HEK293 (cell line): ENCODE results near the gene STK32C.

Experiments used
- CTCF ChIA-PET: fragments of 350-600 bp; formaldehyde crosslinking; extraction: SDS; loops from one replicate; lab custom pipeline; 2021; ENCODE audit warnings: antibody characterized with exemption; lab: Yijun Ruan, JAX
- POLR2A ChIA-PET: fragments of 300-600 bp; formaldehyde crosslinking; extraction: SDS; loops from one replicate; lab custom pipeline; 2020; ENCODE audit warnings: antibody characterized with exemption, inconsistent platforms; lab: Yijun Ruan, JAX
- H3K27ac ChIP-seq: fragments of 200-500 bp; sonication (Bioruptor generic); 2 replicates; pipeline ENCODE4 v1.5.1; 2014; ENCODE audit warnings: low read depth, low read length, control low read depth, inconsistent platforms; ENCODE audit errors: extremely low read depth
- H3K36me3 ChIP-seq, 2 experiments: fragments of 200-500 bp in 1 of 2; sonication (Bioruptor generic) in 1 of 2; 1 replicate in 1 of 2; 2 replicates in 1 of 2; pipeline ENCODE4 v1.5.1; 2014 to 2017; ENCODE audit warnings: inconsistent platforms in 2 of 2, low read length in 2 of 2; ENCODE audit not compliant: control insufficient read depth in 2 of 2, insufficient read depth in 1 of 2
- H3K4me1 ChIP-seq: fragments of 200-500 bp; sonication (Bioruptor generic); 2 replicates; pipeline ENCODE4 v1.5.1; 2014; ENCODE audit warnings: mild to moderate bottlenecking, low read length, inconsistent platforms; ENCODE audit not compliant: control insufficient read depth, insufficient read depth
- H3K4me3 ChIP-seq: 2 replicates; pipeline ENCODE4 v1.5.1; 2011; ENCODE audit warnings: low read depth, mild to moderate bottlenecking, control low read depth, low read length, moderate library complexity
- H3K9me3 ChIP-seq: fragments of 200-500 bp; sonication (Bioruptor generic); 2 replicates; pipeline ENCODE4 v1.5.1; 2014; ENCODE audit warnings: low read depth, low read length, inconsistent platforms; ENCODE audit not compliant: control insufficient read depth, insufficient read depth
- BCL11B ChIP-seq: fragments of 450-650 bp; formaldehyde crosslinking; IDR thresholded peaks from 2 replicates; pipeline ENCODE4 v1.5.1; 2016; ENCODE audit warnings: low read depth, missing biosample characterization, missing genetic modification characterization
- KLF1 ChIP-seq: fragments of 450-650 bp; formaldehyde crosslinking; IDR thresholded peaks from 2 replicates; pipeline ENCODE4 v1.5.1; 2016; ENCODE audit warnings: missing biosample characterization, missing genetic modification characterization
- KLF10 ChIP-seq: fragments of 450-650 bp; IDR thresholded peaks from 2 replicates; pipeline ENCODE4 v1.5.1; 2018; ENCODE audit warnings: missing biosample characterization, mild to moderate bottlenecking, missing genetic modification characterization
- PRDM1 ChIP-seq: fragments of 450-650 bp; formaldehyde crosslinking; IDR thresholded peaks from 2 replicates; pipeline ENCODE4; 2016; ENCODE audit warnings: missing biosample characterization, missing genetic modification characterization
- TRIM28 ChIP-seq: IDR thresholded peaks from 2 replicates; pipeline ENCODE4 v1.6.1; 2011; ENCODE audit warnings: low read length, control low read depth, borderline replicate concordance
- ZIC2 ChIP-seq: fragments of 450-650 bp; formaldehyde crosslinking; IDR thresholded peaks from 2 replicates; pipeline ENCODE4 v1.5.1; 2016; ENCODE audit warnings: missing biosample characterization, missing genetic modification characterization
- ZNF184 ChIP-seq: fragments of 450-650 bp; IDR thresholded peaks from 2 replicates; pipeline ENCODE4 v1.5.1; 2018; ENCODE audit warnings: missing biosample characterization, mild to moderate bottlenecking, missing genetic modification characterization
- ZNF214 ChIP-seq: fragments of 450-650 bp; formaldehyde crosslinking; IDR thresholded peaks from 2 replicates; pipeline ENCODE4 v1.5.1; 2017; ENCODE audit warnings: missing biosample characterization, mild to moderate bottlenecking, missing genetic modification characterization, borderline replicate concordance
- ZNF302 ChIP-seq: fragments of 450-650 bp; formaldehyde crosslinking; IDR thresholded peaks from 2 replicates; pipeline ENCODE4 v1.5.1; 2016; ENCODE audit warnings: missing biosample characterization, missing genetic modification characterization, low read depth
- ZNF37A ChIP-seq: fragments of 450-650 bp; IDR thresholded peaks from 2 replicates; pipeline ENCODE4 v1.5.1; 2018; ENCODE audit warnings: missing biosample characterization, missing genetic modification characterization
- ZNF416 ChIP-seq: fragments of 450-650 bp; formaldehyde crosslinking; IDR thresholded peaks from 2 replicates; pipeline ENCODE4 v1.5.1; 2016; ENCODE audit warnings: missing biosample characterization, missing genetic modification characterization
- ZNF555 ChIP-seq: fragments of 450-650 bp; formaldehyde crosslinking; conservative IDR thresholded peaks from 2 replicates; pipeline ENCODE4 v1.5.1; 2017; ENCODE audit warnings: missing biosample characterization, mild to moderate bottlenecking, missing genetic modification characterization, inconsistent platforms
- ZNF596 ChIP-seq: fragments of 450-650 bp; IDR thresholded peaks from 2 replicates; pipeline ENCODE4 v1.5.0; 2018; ENCODE audit warnings: missing biosample characterization, mild to moderate bottlenecking, missing genetic modification characterization, moderate library complexity
- ZNF600 ChIP-seq: fragments of 450-650 bp; formaldehyde crosslinking; IDR thresholded peaks from 2 replicates; pipeline ENCODE4 v1.5.1; 2016; ENCODE audit warnings: missing biosample characterization, missing genetic modification characterization
- ZNF654 ChIP-seq: fragments of 450-650 bp; formaldehyde crosslinking; IDR thresholded peaks from 2 replicates; pipeline ENCODE4 v1.5.1; 2016; ENCODE audit warnings: low read depth, missing biosample characterization, missing genetic modification characterization
- TF ChIP-seq, protein P1 (sequence below): fragments of 450-650 bp; formaldehyde crosslinking; IDR thresholded peaks from 2 replicates; pipeline ENCODE4 v1.5.1; 2016; ENCODE audit warnings: missing biosample characterization, missing genetic modification characterization

Gene STK32C

DNA sequence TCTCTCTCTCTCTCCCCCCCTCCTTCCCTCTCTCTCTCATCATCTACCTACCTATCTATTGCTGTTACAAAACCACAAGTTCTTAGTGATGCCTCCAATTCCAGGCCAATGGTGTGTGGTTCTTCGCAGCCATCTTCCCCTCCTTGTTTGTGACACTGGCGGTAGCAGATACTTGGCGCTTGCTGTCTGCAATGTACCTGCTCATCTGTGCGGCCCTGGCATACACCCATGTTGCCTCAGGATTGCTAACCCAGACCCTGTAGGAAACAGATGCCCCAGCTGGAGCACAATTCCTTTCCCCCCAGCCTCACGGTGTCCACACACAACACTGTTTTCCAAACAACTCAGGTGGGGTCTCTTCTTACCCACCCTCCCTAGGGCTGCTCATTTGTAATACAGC lies 134.6 kb downstream of the STK32C start:
- Histone ChIP-seq H3K4me3 (no peak overlapping the region), H3K9me3 (no peaks in the 10 kb centered on the region), H3K27ac (no peak overlapping the region), H3K36me3 (no peaks in the 10 kb centered on the region), H3K4me1 (no peaks in the 10 kb centered on the region)
- POLR2A ChIA-PET: no interaction called here
- CTCF ChIA-PET: no interaction called here
- no peak for TF ChIP-seq ZNF555 (tag by site-specific recombination)
- TF ChIP-seq, protein P1, sequence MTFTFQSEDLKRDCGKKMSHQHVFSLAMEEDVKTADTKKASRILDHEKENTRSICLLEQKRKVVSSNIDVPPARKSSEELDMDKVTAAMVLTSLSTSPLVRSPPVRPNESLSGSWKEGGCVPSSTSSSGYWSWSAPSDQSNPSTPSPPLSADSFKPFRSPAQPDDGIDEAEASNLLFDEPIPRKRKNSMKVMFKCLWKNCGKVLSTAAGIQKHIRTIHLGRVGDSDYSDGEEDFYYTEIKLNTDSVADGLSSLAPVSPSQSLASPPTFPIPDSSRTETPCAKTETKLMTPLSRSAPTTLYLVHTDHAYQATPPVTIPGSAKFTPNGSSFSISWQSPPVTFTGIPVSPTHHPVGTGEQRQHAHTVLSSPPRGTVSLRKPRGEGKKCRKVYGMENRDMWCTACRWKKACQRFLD (tag by site-specific recombination): no peak
- TF ChIP-seq ZIC2 (tag by site-specific recombination): no peak
- no peak for TF ChIP-seq KLF10

DNA sequence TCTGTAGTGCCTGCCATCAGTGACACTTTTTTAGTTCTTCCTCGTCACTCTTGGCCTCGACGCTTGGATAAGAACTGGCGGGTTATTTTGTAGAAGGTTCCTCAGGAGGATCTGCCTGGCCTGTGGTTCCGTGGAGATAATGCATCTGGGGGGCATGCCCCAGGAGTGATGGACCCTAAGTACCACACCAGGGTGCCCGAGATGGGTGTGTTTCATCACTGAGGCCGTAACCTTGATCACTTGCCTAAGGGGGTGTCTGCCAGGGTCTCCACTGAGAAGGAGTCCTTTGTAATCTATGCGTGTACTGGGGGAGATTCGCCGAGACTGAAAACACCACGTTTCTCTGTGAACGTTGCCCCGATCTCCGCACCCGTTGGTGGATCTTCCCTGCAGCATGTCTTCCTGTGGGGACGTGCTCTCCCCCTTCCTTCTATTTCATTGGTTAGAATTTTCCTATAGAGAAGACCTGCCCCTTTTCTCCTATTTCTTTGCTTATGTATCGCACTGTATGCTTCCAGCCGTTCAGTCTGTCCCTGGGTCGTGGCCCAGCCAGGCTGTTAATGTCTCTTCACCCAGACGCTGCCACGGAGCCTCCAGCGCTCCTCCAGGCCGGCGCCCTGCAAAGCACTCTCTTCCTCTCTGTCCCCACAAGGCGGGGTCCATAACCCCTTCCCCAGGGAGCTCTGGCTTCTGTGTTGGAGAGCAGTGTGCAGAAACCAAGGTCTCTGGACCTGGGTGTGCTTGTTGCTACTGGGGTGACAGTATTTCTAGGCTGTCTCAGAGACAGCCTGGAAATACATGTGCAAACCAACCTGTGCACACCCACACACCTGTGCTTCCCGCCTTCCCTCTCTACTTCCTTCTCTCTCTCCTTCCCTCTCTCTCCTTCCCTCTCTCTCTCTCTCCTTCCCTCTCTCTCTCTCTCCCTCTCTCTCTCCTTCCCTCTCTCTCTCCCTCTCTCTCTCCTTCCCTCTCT lies 135.4 kb downstream of the STK32C start:
- no peaks in the 10 kb centered on the region for H3K36me3 ChIP-seq
- TF ChIP-seq BCL11B (tag by site-specific recombination) (no peak), TRIM28 (no peak), ZNF184 (tag by site-specific recombination) (no peak), ZNF214 (tag by site-specific recombination) (no peak), ZNF596 (tag by site-specific recombination) (peak; percentile 77), KLF1 (tag by site-specific recombination) (no peak)
- TF ChIP-seq, all 188 proteins: peak for 1
- Histone ChIP-seq H3K4me1 (no peaks in the 10 kb centered on the region), H3K27ac (no peak overlapping the region), H3K9me3 (no peaks in the 10 kb centered on the region), H3K4me3 (no peak overlapping the region)
- POLR2A ChIA-PET: no interaction called here
- CTCF ChIA-PET: no interaction called here

DNA sequence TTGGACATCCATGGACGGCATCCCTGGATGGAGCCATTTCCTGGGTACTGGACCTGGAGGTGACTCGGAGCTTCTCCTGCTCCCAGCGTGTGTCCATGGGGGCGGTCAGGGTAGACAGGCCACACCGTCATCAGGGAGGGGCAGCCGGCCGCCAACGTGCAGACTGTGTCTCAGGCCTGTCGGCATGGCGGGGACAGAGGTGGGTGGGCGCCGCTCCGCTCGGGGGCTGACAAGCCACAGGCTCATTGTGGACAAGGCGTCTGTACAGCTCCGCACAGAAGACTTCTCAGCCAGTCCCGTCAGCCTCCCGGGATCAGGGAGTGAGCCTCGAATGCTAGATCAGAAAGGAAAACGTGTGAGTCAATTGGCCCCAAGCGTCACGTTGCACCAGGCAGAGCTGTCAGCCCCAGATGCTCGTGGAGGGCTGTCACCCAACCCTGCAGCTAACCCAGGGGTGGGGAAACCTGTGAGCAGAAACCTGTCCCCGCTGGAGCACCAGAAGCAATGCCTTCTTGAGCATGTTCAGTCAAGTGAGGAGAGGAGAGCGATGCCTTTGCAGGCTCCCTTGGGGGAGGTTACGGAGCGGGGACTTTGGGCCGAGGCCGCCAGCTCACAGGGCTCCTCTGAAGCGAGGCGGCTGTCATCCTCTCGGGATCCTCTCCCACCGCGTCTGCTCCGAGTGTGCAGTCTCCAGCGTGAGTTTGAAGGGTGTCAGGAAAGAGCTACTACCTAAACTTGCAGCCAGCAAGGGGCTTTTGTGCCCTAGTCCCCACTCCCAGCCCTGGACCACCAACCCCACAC lies 137.0 kb downstream of the STK32C start:
- TF ChIP-seq ZNF654 (tag by site-specific recombination): no peak
- no peak for TF ChIP-seq ZNF302 (tag by site-specific recombination)
- TF ChIP-seq ZNF600 (tag by site-specific recombination): 0 out of 2 replicates have a peak, but pooled peaks have one; percentile 37
- TF ChIP-seq BCL11B (tag by site-specific recombination): no peak
- TF ChIP-seq PRDM1 (tag by site-specific recombination): no peak
- TF ChIP-seq ZNF37A (tag by site-specific recombination): no peak
- no peak for TF ChIP-seq ZNF416 (tag by site-specific recombination)
- no peaks in the 10 kb centered on the region for H3K4me1 ChIP-seq
- no peak overlapping the region for H3K4me3 ChIP-seq
- CTCF ChIA-PET: interaction anchor here (0.6 to 1.0 kb wide), 2 partner anchors 276 to 350 kb away, joined by 3 read pairs; no protein-coding TSS in a partner anchor
- no peaks in the 10 kb centered on the region for H3K9me3 ChIP-seq
- H3K36me3 ChIP-seq: no peaks in the 10 kb centered on the region
- POLR2A ChIA-PET: no interaction called here
- H3K27ac ChIP-seq: no peak overlapping the region
